Activated CD8-positive, alpha-beta T cell treated with anti-CD3 and anti-CD28 coated beads for 36 hours (primary cell): Measurements from ENCODE around the gene TMEM52. TPM values are rescaled to one million over a fixed set of nuclear protein-coding genes. Genes with fewer than 3 reads are reported as not detected.

ENCODE experiments used
- ATAC-seq: fragments of 200-7000 bp; cut with Tn5 transposase; one replicate; pipeline ENCODE4 v1.10.0; 2021; ENCODE audit warnings: mild to moderate bottlenecking, moderate library complexity
- CTCF ChIA-PET: fragments of 350-600 bp; sonication (Branson Sonifier 250); formaldehyde crosslinking; loops from one replicate; lab custom pipeline; 2021; ENCODE audit warnings: antibody characterized with exemption; lab: Charles Lee
- POLR2A ChIA-PET: fragments of 350-600 bp; sonication (Branson Sonifier 250); formaldehyde crosslinking; loops from one replicate; lab custom pipeline; 2021; ENCODE audit warnings: antibody characterized with exemption; lab: Charles Lee
- DNase-seq: peaks from one replicate; pipeline ENCODE4 v3.0.0-alpha.2; 2020
- H3K27ac Mint-ChIP-seq: one replicate; pipeline ENCODE4 v1.8.0; 2021; ENCODE audit warnings: mild to moderate bottlenecking, mixed read lengths
- H3K27me3 Mint-ChIP-seq: one replicate; pipeline ENCODE4 v1.8.0; 2021; ENCODE audit warnings: mixed read lengths
- H3K36me3 Mint-ChIP-seq: one replicate; pipeline ENCODE4 v1.8.0; 2021; ENCODE audit warnings: low read depth, mixed read lengths
- H3K4me1 Mint-ChIP-seq: one replicate; pipeline ENCODE4 v1.8.0; 2021; ENCODE audit warnings: low read depth, mixed read lengths
- H3K4me3 Mint-ChIP-seq: one replicate; pipeline ENCODE4 v1.8.0; 2021; ENCODE audit warnings: mild to moderate bottlenecking, moderate library complexity, mixed read lengths
- H3K9me3 Mint-ChIP-seq: one replicate; pipeline ENCODE4 v1.8.0; 2021; ENCODE audit warnings: mixed read lengths
- intact Hi-C: fragments of 100-400 bp; cut with micrococcal nuclease; formaldehyde crosslinking; loops from one replicate; pipeline ENCODE4 v1.10.0; 2022
- total RNA-seq, 2 experiments: library from RNA; stranded (reverse); gene quantifications; one replicate each; pipeline ENCODE4 v1.2.3, GENCODE V29; 2021
- TF ChIP-seq, protein P1 (sequence below): fragments of 200-600 bp; IDR thresholded peaks from one replicate; pipeline ENCODE4 v1.8.0; 2022; ENCODE audit warnings: antibody characterized with exemption, mild to moderate bottlenecking

Gene TMEM52
- total RNA-seq, 2 experiments from 2014 or later, result 2.1 to 2.2 TPM

DNA sequence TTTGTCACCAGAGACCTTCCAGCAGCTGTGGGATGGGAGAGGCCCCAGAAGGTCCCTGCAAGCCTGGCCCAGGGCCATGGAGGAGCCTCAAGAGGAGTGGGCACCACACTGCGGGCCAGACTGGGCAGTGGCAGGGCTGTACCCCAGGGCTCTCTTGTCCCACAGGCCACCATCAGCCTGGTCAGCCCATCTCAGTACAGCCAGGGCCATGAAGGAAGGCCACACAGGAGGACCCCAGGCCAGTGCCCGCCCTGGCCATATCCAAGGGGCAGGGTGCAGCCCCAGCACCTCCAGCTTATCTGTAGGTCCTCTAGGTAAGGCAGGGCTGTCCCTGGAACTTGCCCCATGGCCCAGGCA is 25.1 kb downstream of the TMEM52 start:
- intact Hi-C loops, result loop anchor here (10.0 kb wide), 1 partner anchor 109 kb away; no protein-coding TSS in a partner anchor
- ChIA-PET CTCF (interaction anchor here (9.6 kb wide), 1 partner anchor 14 kb away, joined by 80 read pairs; no protein-coding TSS in a partner anchor), POLR2A (no interaction called here)
- ATAC-seq (no peak), DNase-seq (no peak)
- Mint-ChIP-seq H3K9me3 (no peaks in the 10 kb centered on the region), H3K36me3 (peaks cover 8% of the 10 kb centered on the region), H3K4me3 (no peak overlapping the region), H3K4me1 (peaks cover 31% of the 10 kb centered on the region), H3K27ac (no peak overlapping the region), H3K27me3 (peaks cover 2% of the 10 kb centered on the region)
- TF ChIP-seq, protein P1, sequence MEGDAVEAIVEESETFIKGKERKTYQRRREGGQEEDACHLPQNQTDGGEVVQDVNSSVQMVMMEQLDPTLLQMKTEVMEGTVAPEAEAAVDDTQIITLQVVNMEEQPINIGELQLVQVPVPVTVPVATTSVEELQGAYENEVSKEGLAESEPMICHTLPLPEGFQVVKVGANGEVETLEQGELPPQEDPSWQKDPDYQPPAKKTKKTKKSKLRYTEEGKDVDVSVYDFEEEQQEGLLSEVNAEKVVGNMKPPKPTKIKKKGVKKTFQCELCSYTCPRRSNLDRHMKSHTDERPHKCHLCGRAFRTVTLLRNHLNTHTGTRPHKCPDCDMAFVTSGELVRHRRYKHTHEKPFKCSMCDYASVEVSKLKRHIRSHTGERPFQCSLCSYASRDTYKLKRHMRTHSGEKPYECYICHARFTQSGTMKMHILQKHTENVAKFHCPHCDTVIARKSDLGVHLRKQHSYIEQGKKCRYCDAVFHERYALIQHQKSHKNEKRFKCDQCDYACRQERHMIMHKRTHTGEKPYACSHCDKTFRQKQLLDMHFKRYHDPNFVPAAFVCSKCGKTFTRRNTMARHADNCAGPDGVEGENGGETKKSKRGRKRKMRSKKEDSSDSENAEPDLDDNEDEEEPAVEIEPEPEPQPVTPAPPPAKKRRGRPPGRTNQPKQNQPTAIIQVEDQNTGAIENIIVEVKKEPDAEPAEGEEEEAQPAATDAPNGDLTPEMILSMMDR, result no peak

DNA sequence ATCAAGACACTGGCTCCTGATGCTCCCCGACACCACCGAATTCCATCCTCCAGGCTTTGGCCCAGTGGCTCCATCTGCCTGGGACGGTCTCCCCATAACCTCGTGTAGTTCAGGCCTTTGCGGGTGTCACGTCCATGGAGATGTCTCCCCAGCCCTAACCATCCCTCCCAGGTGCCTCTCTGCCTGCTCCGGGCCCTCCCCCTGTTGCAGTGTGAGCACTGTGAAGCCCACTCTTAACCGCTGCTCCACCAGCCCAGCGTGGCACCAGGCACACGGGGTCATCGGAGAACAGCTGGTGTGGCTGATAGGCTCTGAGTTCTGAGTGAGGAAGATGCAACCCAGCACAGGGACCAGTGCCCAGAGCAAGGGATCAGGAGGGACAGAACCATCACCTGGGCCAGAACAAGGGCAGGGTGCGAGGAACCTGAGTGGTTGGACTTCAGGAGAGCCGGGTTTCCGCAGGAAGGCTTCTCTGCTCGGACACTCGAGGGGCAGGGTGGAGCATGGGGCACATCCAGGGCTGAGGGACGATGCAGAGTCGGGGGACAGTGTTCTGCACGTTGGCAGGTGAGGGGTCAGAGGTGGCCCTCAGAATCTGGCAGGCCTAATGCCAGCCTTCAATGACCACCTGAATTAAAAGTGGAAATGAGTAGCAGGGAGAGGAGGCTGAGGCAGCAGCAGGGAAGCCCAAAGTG is 25.6 kb downstream of the TMEM52 start:
- H3K27me3 Mint-ChIP-seq, result peaks cover 2% of the 10 kb centered on the region
- TF ChIP-seq, protein P1, result no peak
- ATAC-seq (no peak), DNase-seq (no peak)
- H3K9me3 Mint-ChIP-seq, result no peaks in the 10 kb centered on the region
- intact Hi-C loops, result loop anchor here (10.0 kb wide), 1 partner anchor 109 kb away; no protein-coding TSS in a partner anchor
- ChIA-PET CTCF (interaction anchor here (9.6 kb wide), 1 partner anchor 14 kb away, joined by 80 read pairs; no protein-coding TSS in a partner anchor), POLR2A (no interaction called here)
- peak overlapping the region; percentile 81 for H3K4me3 Mint-ChIP-seq
- H3K27ac Mint-ChIP-seq, result no peak overlapping the region
- peaks cover 11% of the 10 kb centered on the region for H3K36me3 Mint-ChIP-seq
- peaks cover 37% of the 10 kb centered on the region for H3K4me1 Mint-ChIP-seq

DNA sequence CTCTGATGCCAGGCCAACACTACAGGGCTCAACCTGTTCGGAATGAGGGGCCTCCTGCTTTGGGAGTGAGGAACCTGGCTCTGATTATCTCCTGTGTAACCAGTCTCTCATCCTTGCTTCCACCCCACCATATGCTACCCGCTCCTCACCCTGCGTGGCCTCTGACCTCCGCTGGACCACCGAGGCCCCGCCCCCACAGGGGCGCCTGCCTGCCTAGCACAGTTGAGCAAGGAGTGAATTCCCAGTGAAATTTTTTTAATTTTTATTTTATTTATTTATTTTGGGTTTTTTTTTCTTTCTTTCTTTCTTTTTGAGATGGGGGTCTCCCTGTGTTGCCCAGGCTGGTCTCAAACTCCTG is 26.3 kb downstream of the TMEM52 start:
- TF ChIP-seq, protein P1, result no peak
- ChIA-PET CTCF (interaction anchor here (9.6 kb wide), 1 partner anchor 15 kb away, joined by 80 read pairs; no protein-coding TSS in a partner anchor), POLR2A (interaction anchor here (1.7 kb wide), 1 partner anchor 16 kb away, joined by 9 read pairs; no protein-coding TSS in a partner anchor)
- H3K9me3 Mint-ChIP-seq, result no peaks in the 10 kb centered on the region
- H3K4me1 Mint-ChIP-seq, result peaks cover 43% of the 10 kb centered on the region
- DNase-seq (no peak), ATAC-seq (no peak)
- peaks cover 15% of the 10 kb centered on the region for H3K36me3 Mint-ChIP-seq
- H3K27me3 Mint-ChIP-seq, result peaks cover 2% of the 10 kb centered on the region
- peak overlapping the region; percentile 81 for H3K4me3 Mint-ChIP-seq
- H3K27ac Mint-ChIP-seq, result peak overlapping the region; percentile 90
- intact Hi-C loops, result loop anchor here (10.0 kb wide), 1 partner anchor 108 kb away; no protein-coding TSS in a partner anchor

DNA sequence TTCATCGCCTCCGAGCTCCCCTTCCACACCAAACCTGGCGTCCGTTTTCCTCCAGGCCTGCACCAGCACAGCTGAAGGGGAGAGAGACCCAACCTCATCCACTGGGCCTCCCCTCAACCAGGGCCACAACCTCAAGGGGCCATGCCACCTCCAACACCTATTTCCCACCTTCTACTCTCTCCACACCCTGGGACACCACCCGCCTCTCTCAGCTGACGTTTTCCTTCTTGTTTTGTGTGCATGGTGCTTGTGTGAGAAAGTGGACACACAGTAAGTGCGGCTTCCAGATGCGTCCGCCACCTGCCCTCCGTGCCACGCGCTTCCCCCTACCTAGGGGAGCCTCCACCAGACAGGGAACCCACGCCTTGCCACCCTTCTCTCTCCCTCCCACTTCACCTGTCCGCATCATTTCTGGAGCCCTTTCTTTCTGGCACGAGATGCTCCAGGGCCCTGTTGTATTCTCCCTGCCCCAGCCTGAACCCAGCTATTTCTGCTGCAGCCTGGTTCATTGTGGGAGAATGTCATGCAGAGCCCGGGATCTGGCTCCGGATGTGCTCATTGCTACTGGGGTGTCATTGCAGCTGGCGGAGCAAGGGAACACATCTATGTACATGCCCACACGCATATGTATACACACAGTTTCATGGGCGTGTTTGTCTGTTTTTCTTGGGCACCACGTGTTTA is 26.9 kb downstream of the TMEM52 start:
- ChIA-PET POLR2A (interaction anchor here (0.9 to 1.7 kb wide), 9 partner anchors 10 to 319 kb away, joined by 3 to 9 read pairs (median 4); no protein-coding TSS in a partner anchor), CTCF (interaction anchor here (9.6 kb wide), 1 partner anchor 15 kb away, joined by 80 read pairs; no protein-coding TSS in a partner anchor)
- TF ChIP-seq, protein P1, result no peak
- H3K27ac Mint-ChIP-seq, result peak overlapping the region; percentile 90
- intact Hi-C loops, result loop anchor here (10.0 kb wide), 1 partner anchor 107 kb away; no protein-coding TSS in a partner anchor
- peaks cover 2% of the 10 kb centered on the region for H3K27me3 Mint-ChIP-seq
- H3K4me3 Mint-ChIP-seq, result peak overlapping the region; percentile 81
- H3K4me1 Mint-ChIP-seq, result peaks cover 47% of the 10 kb centered on the region
- no peak for ATAC-seq
- H3K36me3 Mint-ChIP-seq, result peaks cover 16% of the 10 kb centered on the region
- peak; percentile 36 for DNase-seq
- no peaks in the 10 kb centered on the region for H3K9me3 Mint-ChIP-seq
